ENCODE results near the gene THPO.

Gene THPO

GRCh38 chr3:184384342-184384741 is 6.3 kb upstream of the THPO start:
- DNase-seq: no peak

GRCh38 chr3:184383033-184383740 is 5.2 kb upstream of the THPO start:
- DNase-seq: no peak

GRCh38 chr3:184382326-184383032 is 4.5 kb upstream of the THPO start:
- no peak for DNase-seq

- DNase-seq: peak; percentile 46
Measured at GRCh38 chr3:184381261-184382224, 3.5 kb upstream of the THPO start.

GRCh38 chr3:184380627-184381260 is 2.7 kb upstream of the THPO start:
- DNase-seq: no peak

GRCh38 chr3:184380185-184380626 is 2.2 kb upstream of the THPO start:
- DNase-seq: peak; percentile 9

GRCh38 chr3:184379358-184380184 is 1.6 kb upstream of the THPO start, which contains the start of gene CHRD:
Gene CHRD (plus strand): TSS chr3:184380054. CDS start chr3:184380319, 265 bp downstream.
- DNase-seq: no peak

GRCh38 chr3:184378651-184379357 is 797 bp upstream of the THPO start:
- DNase-seq: no peak

- no peak for DNase-seq
Measured at GRCh38 chr3:184377374-184377773, 633 bp downstream of the THPO start.

- no peak for DNase-seq
Measured at GRCh38 chr3:184375747-184376461, 2.1 kb downstream of the THPO start.

- no peak for DNase-seq
Measured at GRCh38 chr3:184373422-184373821, 4.6 kb downstream of the THPO start.

GRCh38 chr3:184372911-184373310 is 5.1 kb downstream of the THPO start:
- no peak for DNase-seq

- no peak for DNase-seq
Measured at GRCh38 chr3:184372296-184372821, 5.6 kb downstream of the THPO start.

- peak; percentile 67 for DNase-seq
Measured at GRCh38 chr3:184371570-184372018, 6.4 kb downstream of the THPO start.

- no peak for DNase-seq
Measured at GRCh38 chr3:184368586-184369183, 9.3 kb downstream of the THPO start.

- no peak for DNase-seq
Measured at GRCh38 chr3:184368116-184368515, 9.9 kb downstream of the THPO start.

- no peak for DNase-seq
Measured at GRCh38 chr3:184366619-184367289, 11.3 kb downstream of the THPO start.

- peak; percentile 97 for DNase-seq
Measured at GRCh38 chr3:184362668-184363546, 15.1 kb downstream of the THPO start.
